K562 (cell line): ENCODE data around the gene DENR. TPM values are rescaled to one million over a fixed set of nuclear protein-coding genes. Genes with fewer than 3 reads are reported as not detected.

ENCODE experiments used
- ATAC-seq: fragments of 200-7000 bp; cut with Tn5 transposase; 3 replicates; pipeline ENCODE4 v1.9.1; 2020; ENCODE audit warnings: moderate library complexity
- BruUV-seq: library from RNA; stranded (reverse); fragments of 400-500 nt; replicated peaks from 2 replicates; lab custom pipeline; 2021; lab: Mats Ljungman, UMichigan
- CTCF ChIA-PET: fragments of 300-600 bp; formaldehyde crosslinking; extraction: SDS; loops from one replicate; lab custom pipeline; 2021; ENCODE audit warnings: low intra/inter-chr PET ratio; lab: Yijun Ruan, JAX
- POLR2A ChIA-PET: fragments of 300-600, 350-650 bp; sonication (Branson Sonifier 250); formaldehyde crosslinking; extraction: SDS; loops from one replicate; lab custom pipeline; 2021; ENCODE audit warnings: antibody characterized with exemption, inconsistent platforms; lab: Yijun Ruan, JAX
- DNase-seq, 4 experiments: peaks; one replicate each; pipeline versions ENCODE4 v3.0.0 to v3.0.0-alpha.2; 2011 to 2018; ENCODE audit warnings: low spot score in 3 of 4, mixed read lengths in 3 of 4; ENCODE audit errors: extremely low read depth in 1 of 4
- FAIRE-seq: peaks from 2 replicates; lab custom pipeline; 2011; peaks lifted over from hg19 to GRCh38; lab: Jason Lieb, UNC
- H2AFZ ChIP-seq: 2 replicates; pipeline ENCODE4 v1.6.0; 2011; ENCODE audit warnings: low read depth, low read length, control low read depth, inconsistent platforms
- H3K27ac ChIP-seq: fragments of 200-600 bp; 3 replicates; pipeline ENCODE4 v1.8.0; 2011; ENCODE audit warnings: low read depth, mild to moderate bottlenecking, control low read depth, inconsistent platforms, low read length, moderate library complexity, mixed read lengths; ENCODE audit errors: extremely low read depth
- H3K27me3 ChIP-seq, 2 experiments: fragments of 300-600 bp in 1 of 2; 2 replicates in 1 of 2; 3 replicates in 1 of 2; pipeline versions ENCODE4 v1.6.0 to v1.8.0; 2011; ENCODE audit warnings: inconsistent platforms in 2 of 2, low read length in 2 of 2, mild to moderate bottlenecking in 1 of 2, mixed read lengths in 1 of 2, moderate library complexity in 1 of 2; ENCODE audit not compliant: control insufficient read depth in 2 of 2, insufficient read depth in 2 of 2
- H3K36me3 ChIP-seq: fragments of 300-600 bp; 3 replicates; pipeline ENCODE4 v1.8.0; 2011; ENCODE audit warnings: mild to moderate bottlenecking, low read length, inconsistent platforms; ENCODE audit not compliant: control insufficient read depth, insufficient read depth
- H3K4me1 ChIP-seq, 2 experiments: fragments of 200-600 bp in 1 of 2; replicated peaks in 1 of 2; 2 replicates in 1 of 2; 3 replicates in 1 of 2; pipeline versions ENCODE4 v1.5.1 to v1.8.0; 2011; ENCODE audit warnings: inconsistent platforms in 2 of 2, low read length in 2 of 2, mild to moderate bottlenecking in 1 of 2, mixed read lengths in 1 of 2, moderate library complexity in 1 of 2; ENCODE audit not compliant: control insufficient read depth in 2 of 2, insufficient read depth in 2 of 2
- H3K4me2 ChIP-seq: 2 replicates; pipeline ENCODE4 v1.6.1; 2011; ENCODE audit warnings: low read length, control low read depth, inconsistent platforms, mixed read lengths; ENCODE audit not compliant: insufficient read depth
- H3K4me3 ChIP-seq: fragments of 200-600 bp; sonication (generic), shearing (Covaris generic); 2 replicates; pipeline ENCODE4 v1.5.1; 2016; ENCODE audit warnings: control low read depth, inconsistent platforms
- H3K79me2 ChIP-seq: fragments of 200-600 bp; 3 replicates; pipeline ENCODE4 v1.8.0; 2011; ENCODE audit warnings: low read length, inconsistent platforms; ENCODE audit not compliant: control insufficient read depth, insufficient read depth
- H3K9ac ChIP-seq, 2 experiments: 2 replicates each; pipeline versions ENCODE4 v1.6.0 to v1.6.1; 2011; ENCODE audit warnings: low read depth in 2 of 2, low read length in 2 of 2, control low read depth in 1 of 2, inconsistent platforms in 1 of 2, mild to moderate bottlenecking in 1 of 2, mixed read lengths in 1 of 2; ENCODE audit not compliant: insufficient read depth in 1 of 2
- H3K9me1 ChIP-seq: one replicate; pipeline ENCODE4 v1.6.0; 2011; ENCODE audit warnings: inconsistent platforms, mild to moderate bottlenecking, low read length, moderate library complexity; ENCODE audit not compliant: control insufficient read depth, insufficient read depth
- H3K9me3 ChIP-seq: replicated peaks from 2 replicates; pipeline ENCODE4 v1.5.1; 2011; ENCODE audit warnings: low read depth, low read length, inconsistent platforms; ENCODE audit not compliant: control insufficient read depth, insufficient read depth
- H4K20me1 ChIP-seq: replicated peaks from 2 replicates; pipeline ENCODE4 v1.6.1; 2011; ENCODE audit warnings: low read length, inconsistent platforms, mixed read lengths; ENCODE audit not compliant: control insufficient read depth, insufficient read depth
- BRD9 ChIP-seq: fragments of 450-650 bp; IDR thresholded peaks from 2 replicates; pipeline ENCODE4 v1.6.1; 2018; ENCODE audit warnings: low read depth; ENCODE audit not compliant: partially characterized antibody
- RBM22 ChIP-seq: fragments of 200-400 bp; formaldehyde crosslinking; IDR thresholded peaks from 2 replicates; pipeline ENCODE4 v1.6.1; 2018; ENCODE audit warnings: low read length, low read depth; ENCODE audit not compliant: poor library complexity, severe bottlenecking
- WGBS: fragments of 100-300 bp; shearing (Covaris generic); methylation state at CpG from one replicate; pipeline ENCODE4 v1.1.6; 2016; ENCODE audit warnings: low coverage, mixed read lengths; ENCODE audit not compliant: insufficient coverage; ENCODE audit errors: missing lambda C conversion rate; 5-methylcytosine and 5-hydroxymethylcytosine counted together
- in situ Hi-C: fragments of 300-500 bp; cut with MboI; formaldehyde crosslinking; loops from 4 replicates; pipeline ENCODE4 v1.15.0; 2018; ENCODE audit warnings: inconsistent platforms, mixed read lengths
- intact Hi-C: fragments of 100-400 bp; cut with micrococcal nuclease; formaldehyde crosslinking; loops from 2 replicates; pipeline ENCODE4 v1.14.2; 2022
- polyA plus RNA-seq, 8 experiments: library from polyadenylated mRNA; depleted of rRNA in 4 of 8; stranded (reverse) in 5 of 8; unstranded in 3 of 8; fragments of >200 nt; fragmentation: Nextera tagmentation in 2 of 8; fragmentation: Illumina TruSeq in 1 of 8; extraction: Ambion mirVana in 2 of 8; extraction: Trizol in 1 of 8; gene quantifications; 2 replicates each; pipeline versions ENCODE4 v1.2.1 to v1.2.3, GENCODE V29; 2011 to 2014; ENCODE audit warnings: inconsistent platforms in 1 of 8, missing spikeins in 1 of 8
- total RNA-seq, 7 experiments: library from RNA; depleted of rRNA in 6 of 7; stranded (reverse); fragments of >200 nt in 6 of 7; fragmentation: Illumina TruSeq in 2 of 7; extraction: Trizol in 2 of 7; gene quantifications; 2 replicates each; pipeline versions ENCODE4 v1.2.1 to v1.2.3, GENCODE V29; 2011 to 2021; ENCODE audit warnings: low replicate concordance in 1 of 7
- TF ChIP-seq, protein P1 (sequence below), 2 experiments: fragments of 450-650 bp; IDR thresholded peaks; 2 replicates each; pipeline ENCODE4 v1.6.1; 2018; ENCODE audit warnings: mild to moderate bottlenecking in 2 of 2, low read depth in 1 of 2; ENCODE audit not compliant: partially characterized antibody in 2 of 2
- TF ChIP-seq, protein P2 (sequence below): fragments of 250-450 bp; sonication (Bioruptor Pico); IDR thresholded peaks from 2 replicates; pipeline ENCODE4 v1.6.1; 2021; ENCODE audit warnings: mild to moderate bottlenecking

Gene DENR
- total and polyA plus RNA-seq, 9 of the 15 experiments (the other 6 are each of a cell fraction or from before 2014, with no cell fraction given) = 32.5 to 77.4 (median 54.7) TPM

DNA sequence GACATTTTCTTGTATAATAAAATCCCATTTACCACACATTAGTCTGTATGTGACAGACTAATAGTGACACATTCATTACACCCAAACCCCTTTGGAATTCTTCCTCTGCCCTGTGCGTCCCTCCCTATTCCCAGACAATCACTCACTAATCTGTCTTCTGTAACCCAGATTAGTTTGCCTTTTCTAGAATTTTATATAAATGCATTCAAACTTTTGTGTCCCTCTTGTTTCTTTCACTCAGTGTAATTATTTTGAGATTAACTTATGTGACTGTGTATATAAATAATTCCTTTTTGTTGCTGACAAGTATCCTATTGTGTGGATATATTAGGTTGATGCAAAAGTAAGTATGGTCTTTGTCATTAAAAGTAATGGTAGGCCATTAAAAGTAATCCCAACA, 55.0 kb downstream of the DENR start:
- ChIA-PET POLR2A (no interaction called here), CTCF (no interaction called here)
- H3K9ac ChIP-seq = no peak overlapping the region
- no peak overlapping the region for H2AFZ ChIP-seq
- TF ChIP-seq RBM22 (no peak), BRD9 (no peak)
- TF ChIP-seq, protein P1, sequence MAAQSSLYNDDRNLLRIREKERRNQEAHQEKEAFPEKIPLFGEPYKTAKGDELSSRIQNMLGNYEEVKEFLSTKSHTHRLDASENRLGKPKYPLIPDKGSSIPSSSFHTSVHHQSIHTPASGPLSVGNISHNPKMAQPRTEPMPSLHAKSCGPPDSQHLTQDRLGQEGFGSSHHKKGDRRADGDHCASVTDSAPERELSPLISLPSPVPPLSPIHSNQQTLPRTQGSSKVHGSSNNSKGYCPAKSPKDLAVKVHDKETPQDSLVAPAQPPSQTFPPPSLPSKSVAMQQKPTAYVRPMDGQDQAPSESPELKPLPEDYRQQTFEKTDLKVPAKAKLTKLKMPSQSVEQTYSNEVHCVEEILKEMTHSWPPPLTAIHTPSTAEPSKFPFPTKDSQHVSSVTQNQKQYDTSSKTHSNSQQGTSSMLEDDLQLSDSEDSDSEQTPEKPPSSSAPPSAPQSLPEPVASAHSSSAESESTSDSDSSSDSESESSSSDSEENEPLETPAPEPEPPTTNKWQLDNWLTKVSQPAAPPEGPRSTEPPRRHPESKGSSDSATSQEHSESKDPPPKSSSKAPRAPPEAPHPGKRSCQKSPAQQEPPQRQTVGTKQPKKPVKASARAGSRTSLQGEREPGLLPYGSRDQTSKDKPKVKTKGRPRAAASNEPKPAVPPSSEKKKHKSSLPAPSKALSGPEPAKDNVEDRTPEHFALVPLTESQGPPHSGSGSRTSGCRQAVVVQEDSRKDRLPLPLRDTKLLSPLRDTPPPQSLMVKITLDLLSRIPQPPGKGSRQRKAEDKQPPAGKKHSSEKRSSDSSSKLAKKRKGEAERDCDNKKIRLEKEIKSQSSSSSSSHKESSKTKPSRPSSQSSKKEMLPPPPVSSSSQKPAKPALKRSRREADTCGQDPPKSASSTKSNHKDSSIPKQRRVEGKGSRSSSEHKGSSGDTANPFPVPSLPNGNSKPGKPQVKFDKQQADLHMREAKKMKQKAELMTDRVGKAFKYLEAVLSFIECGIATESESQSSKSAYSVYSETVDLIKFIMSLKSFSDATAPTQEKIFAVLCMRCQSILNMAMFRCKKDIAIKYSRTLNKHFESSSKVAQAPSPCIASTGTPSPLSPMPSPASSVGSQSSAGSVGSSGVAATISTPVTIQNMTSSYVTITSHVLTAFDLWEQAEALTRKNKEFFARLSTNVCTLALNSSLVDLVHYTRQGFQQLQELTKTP (IDR thresholded peaks at IDR 0.05; ENCODE audit: low read depth in 1 of 2, partially characterized antibody in 2 of 2) = no peak
- TF ChIP-seq, protein P2, sequence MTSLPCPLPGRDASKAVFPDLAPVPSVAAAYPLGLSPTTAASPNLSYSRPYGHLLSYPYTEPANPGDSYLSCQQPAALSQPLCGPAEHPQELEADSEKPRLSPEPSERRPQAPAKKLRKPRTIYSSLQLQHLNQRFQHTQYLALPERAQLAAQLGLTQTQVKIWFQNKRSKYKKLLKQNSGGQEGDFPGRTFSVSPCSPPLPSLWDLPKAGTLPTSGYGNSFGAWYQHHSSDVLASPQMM (CRISPR knock-in tag) = no peak
- no peaks in the 10 kb centered on the region; a peak in 1 of 5 replicates for H3K4me1 ChIP-seq
- no peak overlapping the region for H3K4me3 ChIP-seq
- intact Hi-C loops (no loop called here), in situ Hi-C loops (no loop called here)
- no peaks in the 10 kb centered on the region for H3K36me3 ChIP-seq
- H3K9me3 ChIP-seq = no peaks in the 10 kb centered on the region
- H3K79me2 ChIP-seq = no peaks in the 10 kb centered on the region
- ATAC-seq (no peak), FAIRE-seq (no peak), DNase-seq (no peak)
- H4K20me1 ChIP-seq = no peaks in the 10 kb centered on the region
- WGBS = 81% methylated on average over 1 of the region's 1 CpG
- no TSS peak for BruUV-seq
- no peaks in the 10 kb centered on the region for H3K27me3 ChIP-seq
- H3K9me1 ChIP-seq = no peaks in the 10 kb centered on the region
- no peak overlapping the region for H3K4me2 ChIP-seq
- no peak overlapping the region for H3K27ac ChIP-seq
